ENCODE data around the gene DMD. TPM values are rescaled to one million over a fixed set of nuclear protein-coding genes. Genes with fewer than 3 reads are reported as not detected.

The DMD gene
- total RNA-seq, 1 donor from 2014 or later = 30.6 TPM

DNA sequence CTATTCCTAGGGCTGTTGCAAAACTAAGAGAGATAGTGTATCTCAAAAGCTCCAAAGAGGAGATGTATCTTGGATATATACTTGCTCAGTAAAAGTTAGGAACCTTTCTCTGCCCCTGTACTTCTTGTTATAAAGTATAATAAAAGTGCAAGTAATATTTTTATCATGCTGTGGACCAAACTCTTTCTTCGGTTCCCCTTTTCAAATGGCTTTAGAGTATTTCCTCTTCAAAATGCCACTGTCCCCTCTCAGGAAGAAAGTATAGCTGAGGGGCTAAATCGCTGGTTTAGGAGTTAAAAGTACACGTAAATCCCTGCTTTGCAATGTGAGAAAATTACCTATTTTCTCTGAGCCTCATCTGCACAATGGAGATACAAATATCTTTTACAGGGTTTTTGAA is 1970.4 kb downstream of the DMD start:
- Mint-ChIP-seq H3K4me1 (no peaks in the 10 kb centered on the region), H3K27me3 (ENCODE audit: insufficient read depth, low read depth) (no peaks in the 10 kb centered on the region), H3K9me3 (no peaks in the 10 kb centered on the region), H3K36me3 (peaks cover 10% of the 10 kb centered on the region), H3K27ac (no peak overlapping the region), H3K4me3 (no peak overlapping the region)
- Histone ChIP-seq H3F3A (ENCODE audit: low read depth) (no peaks in the 10 kb centered on the region), H3K9ac (no peak overlapping the region), H3K9me3 (ENCODE audit: low read depth) (no peaks in the 10 kb centered on the region), H3K27me3 (no peaks in the 10 kb centered on the region), H3K4me1 (peaks cover 7% of the 10 kb centered on the region), H3K79me2 (ENCODE audit: low read depth) (no peaks in the 10 kb centered on the region), H3K36me3 (no peaks in the 10 kb centered on the region), H4K20me1 (ENCODE audit: low read depth) (no peaks in the 10 kb centered on the region), H3K4me2 (no peak overlapping the region), H2AFZ (replicated peaks) (no peak overlapping the region), H3K4me3 (no peak overlapping the region), H3K27ac (no peak overlapping the region)
- TF ChIP-seq EZH2 (IDR thresholded peaks at IDR 0.05) = no peak
- TF ChIP-seq EZH2phosphoT487 (IDR thresholded peaks at IDR 0.05) = no peak
- TF ChIP-seq, protein P1, sequence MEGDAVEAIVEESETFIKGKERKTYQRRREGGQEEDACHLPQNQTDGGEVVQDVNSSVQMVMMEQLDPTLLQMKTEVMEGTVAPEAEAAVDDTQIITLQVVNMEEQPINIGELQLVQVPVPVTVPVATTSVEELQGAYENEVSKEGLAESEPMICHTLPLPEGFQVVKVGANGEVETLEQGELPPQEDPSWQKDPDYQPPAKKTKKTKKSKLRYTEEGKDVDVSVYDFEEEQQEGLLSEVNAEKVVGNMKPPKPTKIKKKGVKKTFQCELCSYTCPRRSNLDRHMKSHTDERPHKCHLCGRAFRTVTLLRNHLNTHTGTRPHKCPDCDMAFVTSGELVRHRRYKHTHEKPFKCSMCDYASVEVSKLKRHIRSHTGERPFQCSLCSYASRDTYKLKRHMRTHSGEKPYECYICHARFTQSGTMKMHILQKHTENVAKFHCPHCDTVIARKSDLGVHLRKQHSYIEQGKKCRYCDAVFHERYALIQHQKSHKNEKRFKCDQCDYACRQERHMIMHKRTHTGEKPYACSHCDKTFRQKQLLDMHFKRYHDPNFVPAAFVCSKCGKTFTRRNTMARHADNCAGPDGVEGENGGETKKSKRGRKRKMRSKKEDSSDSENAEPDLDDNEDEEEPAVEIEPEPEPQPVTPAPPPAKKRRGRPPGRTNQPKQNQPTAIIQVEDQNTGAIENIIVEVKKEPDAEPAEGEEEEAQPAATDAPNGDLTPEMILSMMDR (IDR thresholded peaks at IDR 0.05) = no peak
- DNase-seq (ENCODE audit: low spot score) = no peak

- Histone ChIP-seq H2AFZ (replicated peaks) (no peak overlapping the region), H3K4me3 (no peak overlapping the region), H3K27me3 (no peaks in the 10 kb centered on the region), H4K20me1 (ENCODE audit: low read depth) (no peaks in the 10 kb centered on the region), H3K36me3 (no peaks in the 10 kb centered on the region), H3K9me3 (ENCODE audit: low read depth) (no peaks in the 10 kb centered on the region), H3K79me2 (ENCODE audit: low read depth) (no peaks in the 10 kb centered on the region), H3K9ac (no peak overlapping the region), H3K4me1 (peaks cover 35% of the 10 kb centered on the region), H3K27ac (no peak overlapping the region), H3K4me2 (no peak overlapping the region), H3F3A (ENCODE audit: low read depth) (peaks cover 27% of the 10 kb centered on the region)
- Mint-ChIP-seq H3K27ac (no peak overlapping the region), H3K4me1 (peaks cover 19% of the 10 kb centered on the region), H3K4me3 (no peak overlapping the region), H3K9me3 (peaks cover 3% of the 10 kb centered on the region), H3K27me3 (ENCODE audit: insufficient read depth, low read depth) (peaks cover 2% of the 10 kb centered on the region), H3K36me3 (peaks cover 9% of the 10 kb centered on the region)
- DNase-seq (ENCODE audit: low spot score) = no peak
- TF ChIP-seq EZH2phosphoT487 (IDR thresholded peaks at IDR 0.05) = no peak
- TF ChIP-seq, protein P1 (IDR thresholded peaks at IDR 0.05) = no peak
- TF ChIP-seq EZH2 (IDR thresholded peaks at IDR 0.05) = no peak
Observed at GRCh38 chrX:31237189-31237588, 1974.2 kb downstream of the DMD start.

- H3K9me3 ChIP-seq (ENCODE audit: low read depth) = no peaks in the 10 kb centered on the region
- no peak overlapping the region for H3K27ac ChIP-seq
- TF ChIP-seq, protein P1 (IDR thresholded peaks at IDR 0.05) = no peak
- TF ChIP-seq EZH2phosphoT487 (IDR thresholded peaks at IDR 0.05) (no peak), EZH2 (IDR thresholded peaks at IDR 0.05) (no peak)
- H3K4me1 ChIP-seq = peaks cover 37% of the 10 kb centered on the region
- peaks cover 9% of the 10 kb centered on the region for H3K36me3 Mint-ChIP-seq
- H3K4me1 Mint-ChIP-seq = peaks cover 21% of the 10 kb centered on the region
- H3K27ac Mint-ChIP-seq = no peak overlapping the region
- peaks cover 31% of the 10 kb centered on the region for H3F3A ChIP-seq (ENCODE audit: low read depth)
- no peak overlapping the region for H3K4me2 ChIP-seq
- no peaks in the 10 kb centered on the region for H4K20me1 ChIP-seq (ENCODE audit: low read depth)
- H3K79me2 ChIP-seq (ENCODE audit: low read depth) = peaks cover 4% of the 10 kb centered on the region
- no peak overlapping the region for H3K4me3 Mint-ChIP-seq
- peaks cover 3% of the 10 kb centered on the region for H3K9me3 Mint-ChIP-seq
- H3K4me3 ChIP-seq = no peak overlapping the region
- H3K36me3 ChIP-seq = no peaks in the 10 kb centered on the region
- DNase-seq (ENCODE audit: low spot score) = no peak
- no peaks in the 10 kb centered on the region for H3K27me3 ChIP-seq
- H2AFZ ChIP-seq (replicated peaks) = no peak overlapping the region
- no peak overlapping the region for H3K9ac ChIP-seq
- peaks cover 2% of the 10 kb centered on the region for H3K27me3 Mint-ChIP-seq (ENCODE audit: insufficient read depth, low read depth)
Observed at GRCh38 chrX:31236231-31236630, 1975.1 kb downstream of the DMD start.

Measured in neural progenitor cell (in vitro differentiated cells).